HepG2 (cell line): Measurements from ENCODE around the gene HELZ. TPM values are rescaled to one million over a fixed set of nuclear protein-coding genes. Genes with fewer than 3 reads are reported as not detected.

Source experiments
- ATAC-seq: fragments of 200-7000 bp; cut with Tn5 transposase; 3 replicates; pipeline ENCODE4 v1.9.1; 2020; ENCODE audit warnings: mild to moderate bottlenecking, moderate library complexity
- BruUV-seq: library from RNA; stranded (reverse); fragments of 400-500 nt; replicated peaks from 2 replicates; lab custom pipeline; 2021; lab: Mats Ljungman, UMichigan
- CTCF ChIA-PET: fragments of 300-600 bp; formaldehyde crosslinking; extraction: SDS; loops from one replicate; lab custom pipeline; 2021; ENCODE audit warnings: low total read pairs, inconsistent platforms, low intra/inter-chr PET ratio; lab: Yijun Ruan, JAX
- POLR2A ChIA-PET: fragments of 350-600 bp; sonication (Branson Sonifier 250); formaldehyde crosslinking; loops from one replicate; lab custom pipeline; 2020; ENCODE audit warnings: antibody characterized with exemption, inconsistent platforms; lab: Yijun Ruan, JAX
- DNase-seq: peaks from one replicate; pipeline ENCODE4 v3.0.0-alpha.2; 2015; ENCODE audit warnings: low spot score
- FAIRE-seq: peaks from 3 replicates; lab custom pipeline; 2011; peaks lifted over from hg19 to GRCh38; lab: Jason Lieb, UNC
- H2AFZ ChIP-seq: one replicate; pipeline ENCODE4 v1.6.1; 2011; ENCODE audit warnings: low read length, inconsistent platforms
- H3K27ac ChIP-seq: fragments of 300-600 bp; 3 replicates; pipeline ENCODE4 v1.8.0; 2011; ENCODE audit warnings: mixed run types, mild to moderate bottlenecking, mixed read lengths, low read length, inconsistent platforms; ENCODE audit not compliant: insufficient read depth; ENCODE audit errors: extremely low read length
- H3K27me3 ChIP-seq, 2 experiments: fragments of 200-600 bp in 1 of 2; 2 replicates in 1 of 2; 3 replicates in 1 of 2; pipeline versions ENCODE4 v1.6.0 to v1.8.0; 2011; ENCODE audit warnings: low read length in 2 of 2, mild to moderate bottlenecking in 2 of 2, moderate library complexity in 2 of 2, inconsistent platforms in 1 of 2; ENCODE audit not compliant: insufficient read depth in 2 of 2, control insufficient read depth in 1 of 2
- H3K36me3 ChIP-seq, 2 experiments: fragments of 200-600 bp in 1 of 2; replicated peaks in 1 of 2; 2 replicates in 1 of 2; 3 replicates in 1 of 2; pipeline versions ENCODE4 v1.5.1 to v1.8.0; 2011; ENCODE audit warnings: low read length in 2 of 2, inconsistent platforms in 1 of 2; ENCODE audit not compliant: insufficient read depth in 2 of 2, control insufficient read depth in 1 of 2
- H3K4me1 ChIP-seq: 2 replicates; pipeline ENCODE4 v1.5.1; 2012; ENCODE audit warnings: low read length, inconsistent platforms; ENCODE audit not compliant: insufficient read depth
- H3K4me2 ChIP-seq: 2 replicates; pipeline ENCODE4 v1.6.0; 2011; ENCODE audit warnings: low read depth, low read length, inconsistent platforms
- H3K4me3 ChIP-seq, 3 experiments: fragments of 200-600 bp in 1 of 3; sonication (generic), shearing (Covaris generic) in 1 of 3; replicated peaks in 1 of 3; 2 replicates each; pipeline ENCODE4 v1.5.1; 2011 to 2016; ENCODE audit warnings: low read length in 3 of 3, inconsistent platforms in 2 of 3, low read depth in 2 of 3, mild to moderate bottlenecking in 2 of 3, control low read depth in 1 of 3, mixed read lengths in 1 of 3; ENCODE audit not compliant: insufficient read depth in 1 of 3
- H3K79me2 ChIP-seq: one replicate; pipeline ENCODE4 v1.6.1; 2011; ENCODE audit warnings: low read length, inconsistent platforms; ENCODE audit not compliant: insufficient read depth
- H3K9ac ChIP-seq: 2 replicates; pipeline ENCODE4 v1.6.0; 2011; ENCODE audit warnings: mild to moderate bottlenecking, low read depth, low read length, inconsistent platforms; ENCODE audit not compliant: insufficient read depth
- H3K9me3 ChIP-seq: 2 replicates; pipeline ENCODE4 v1.5.1; 2012; ENCODE audit warnings: mild to moderate bottlenecking, low read length
- H4K20me1 ChIP-seq: 2 replicates; pipeline ENCODE4 v1.6.0; 2011; ENCODE audit warnings: inconsistent platforms, mild to moderate bottlenecking, low read length, moderate library complexity; ENCODE audit not compliant: insufficient read depth
- CHD4 ChIP-seq: fragments of 200-600 bp; sonication (generic); IDR thresholded peaks from 2 replicates; pipeline ENCODE4 v1.7.0; 2017; ENCODE audit warnings: mild to moderate bottlenecking, low read length, borderline replicate concordance
- ZNF121 ChIP-seq: sonication (generic); formaldehyde crosslinking; IDR thresholded peaks from 2 replicates; pipeline ENCODE4 v1.5.0; 2020; ENCODE audit warnings: mild to moderate bottlenecking, missing genetic modification reagents
- WGBS: methylation state at CpG from one replicate; pipeline ENCODE4 v1.1.6; 2017; ENCODE audit warnings: low lambda C conversion rate; 5-methylcytosine and 5-hydroxymethylcytosine counted together
- in situ Hi-C: cut with HindIII; loops from 2 replicates; pipeline ENCODE4 v1.10.0; 2017; ENCODE audit warnings: low pct_unique_long_range_greater_than_20kb; ENCODE audit not compliant: extremely low pct_ligation_motif_present
- intact Hi-C: fragments of 100-400 bp; cut with micrococcal nuclease; formaldehyde crosslinking; loops from one replicate; pipeline ENCODE4 v1.10.0; 2022; ENCODE audit not compliant: unreplicated experiment
- polyA plus RNA-seq, 8 experiments: library from polyadenylated mRNA; depleted of rRNA in 3 of 8; stranded (reverse) in 7 of 8; unstranded in 1 of 8; fragments of >200 nt; fragmentation: Illumina TruSeq in 4 of 8; extraction: Trizol in 4 of 8; gene quantifications; 2 replicates each; pipeline versions ENCODE4 v1.2.1 to v1.2.3, GENCODE V29; 2011 to 2016; ENCODE audit warnings: low read depth in 4 of 8, missing spikeins in 1 of 8, mixed read lengths in 1 of 8; ENCODE audit not compliant: insufficient read depth in 1 of 8
- total RNA-seq, 5 experiments: library from RNA; depleted of rRNA; stranded (reverse); fragments of >200 nt; fragmentation: Illumina TruSeq; extraction: Trizol; gene quantifications; 2 replicates each; pipeline ENCODE4 v1.2.3, GENCODE V29; 2016; ENCODE audit warnings: low read depth in 1 of 5
- TF ChIP-seq, protein P1 (sequence below): sonication (generic); formaldehyde crosslinking; IDR thresholded peaks from 2 replicates; pipeline ENCODE4 v1.5.0; 2020; ENCODE audit warnings: mild to moderate bottlenecking, missing genetic modification reagents
- TF ChIP-seq, protein P2 (sequence below): sonication (generic); formaldehyde crosslinking; IDR thresholded peaks from 2 replicates; pipeline ENCODE4 v1.4.0; 2020; ENCODE audit warnings: mild to moderate bottlenecking, missing genetic modification reagents, borderline replicate concordance
- TF ChIP-seq, protein P3 (sequence below): sonication (generic); formaldehyde crosslinking; IDR thresholded peaks from 2 replicates; pipeline ENCODE4 v1.5.0; 2020; ENCODE audit warnings: missing genetic modification reagents, mild to moderate bottlenecking, borderline replicate concordance

The HELZ gene
- total and polyA plus RNA-seq, 2 of the 13 experiments (the other 11 are each of a cell fraction or from before 2014, with no cell fraction given), result 35.3 to 52.4 TPM

DNA sequence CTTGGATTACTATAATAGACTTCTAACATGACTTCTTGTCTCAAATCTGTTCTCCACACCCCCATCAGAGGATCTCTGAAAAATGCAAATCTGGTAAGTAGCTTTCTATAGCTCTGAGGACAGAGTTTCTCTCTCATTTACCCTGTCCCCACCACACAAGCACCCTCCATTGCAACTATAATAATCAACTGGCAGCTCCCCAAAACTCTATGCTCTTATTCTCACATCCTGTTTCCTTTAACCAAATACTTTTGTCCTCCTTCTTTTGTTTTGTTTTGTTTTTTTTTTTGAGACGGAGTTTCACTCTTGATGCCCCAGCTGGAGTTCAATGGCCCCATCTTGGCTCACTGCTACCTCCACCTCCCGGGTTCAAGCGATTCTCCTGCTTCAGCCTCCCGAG, 73.4 kb downstream of the HELZ start:
- in situ Hi-C loops, result no loop called here
- no peak for FAIRE-seq

More for the DNA sequence above, 73.4 kb downstream of the HELZ start:
- ChIA-PET POLR2A (no interaction called here), CTCF (no interaction called here)
- Histone ChIP-seq H3K4me2 (no peak overlapping the region), H4K20me1 (no peaks in the 10 kb centered on the region; the same call in 1 of the 2 replicates), H3K9me3 (no peaks in the 10 kb centered on the region), H3K9ac (no peak overlapping the region)
- DNase-seq, result no peak
- no peak for TF ChIP-seq CHD4
- TF ChIP-seq, protein P1, sequence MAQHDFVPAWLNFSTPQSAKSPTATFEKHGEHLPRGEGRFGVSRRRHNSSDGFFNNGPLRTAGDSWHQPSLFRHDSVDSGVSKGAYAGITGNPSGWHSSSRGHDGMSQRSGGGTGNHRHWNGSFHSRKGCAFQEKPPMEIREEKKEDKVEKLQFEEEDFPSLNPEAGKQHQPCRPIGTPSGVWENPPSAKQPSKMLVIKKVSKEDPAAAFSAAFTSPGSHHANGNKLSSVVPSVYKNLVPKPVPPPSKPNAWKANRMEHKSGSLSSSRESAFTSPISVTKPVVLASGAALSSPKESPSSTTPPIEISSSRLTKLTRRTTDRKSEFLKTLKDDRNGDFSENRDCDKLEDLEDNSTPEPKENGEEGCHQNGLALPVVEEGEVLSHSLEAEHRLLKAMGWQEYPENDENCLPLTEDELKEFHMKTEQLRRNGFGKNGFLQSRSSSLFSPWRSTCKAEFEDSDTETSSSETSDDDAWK (CRISPR knock-in tag), result no peak
- TF ChIP-seq, protein P2, sequence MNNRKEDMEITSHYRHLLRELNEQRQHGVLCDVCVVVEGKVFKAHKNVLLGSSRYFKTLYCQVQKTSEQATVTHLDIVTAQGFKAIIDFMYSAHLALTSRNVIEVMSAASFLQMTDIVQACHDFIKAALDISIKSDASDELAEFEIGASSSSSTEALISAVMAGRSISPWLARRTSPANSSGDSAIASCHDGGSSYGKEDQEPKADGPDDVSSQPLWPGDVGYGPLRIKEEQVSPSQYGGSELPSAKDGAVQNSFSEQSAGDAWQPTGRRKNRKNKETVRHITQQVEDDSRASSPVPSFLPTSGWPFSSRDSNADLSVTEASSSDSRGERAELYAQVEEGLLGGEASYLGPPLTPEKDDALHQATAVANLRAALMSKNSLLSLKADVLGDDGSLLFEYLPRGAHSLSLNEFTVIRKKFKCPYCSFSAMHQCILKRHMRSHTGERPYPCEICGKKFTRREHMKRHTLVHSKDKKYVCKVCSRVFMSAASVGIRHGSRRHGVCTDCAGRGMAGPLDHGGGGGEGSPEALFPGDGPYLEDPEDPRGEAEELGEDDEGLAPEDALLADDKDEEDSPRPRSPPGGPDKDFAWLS (CRISPR knock-in tag), result no peak
- TF ChIP-seq ZNF121 (CRISPR knock-in tag), result no peak
- TF ChIP-seq, protein P3, sequence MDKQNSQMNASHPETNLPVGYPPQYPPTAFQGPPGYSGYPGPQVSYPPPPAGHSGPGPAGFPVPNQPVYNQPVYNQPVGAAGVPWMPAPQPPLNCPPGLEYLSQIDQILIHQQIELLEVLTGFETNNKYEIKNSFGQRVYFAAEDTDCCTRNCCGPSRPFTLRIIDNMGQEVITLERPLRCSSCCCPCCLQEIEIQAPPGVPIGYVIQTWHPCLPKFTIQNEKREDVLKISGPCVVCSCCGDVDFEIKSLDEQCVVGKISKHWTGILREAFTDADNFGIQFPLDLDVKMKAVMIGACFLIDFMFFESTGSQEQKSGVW (CRISPR knock-in tag), result no peak
- TF ChIP-seq, all 625 proteins: peak for 0
- 95% methylated on average over 4 of the region's 4 CpGs for WGBS
- Histone ChIP-seq H3K36me3 (peaks cover 16 to 63% of the 10 kb centered on the region in 2 experiments), H3K27ac (no peak overlapping the region), H2AFZ (no peak overlapping the region), H3K4me3 (no peak overlapping the region), H3K4me1 (no peaks in the 10 kb centered on the region), H3K79me2 (no peaks in the 10 kb centered on the region), H3K27me3 (no peaks in the 10 kb centered on the region)
- intact Hi-C loops, result no loop called here
- ATAC-seq, result no peak
- BruUV-seq, result no TSS peak
